Activated CD4-positive, alpha-beta T cell treated with anti-CD3 and anti-CD28 coated beads, Interleukin-2, amount 50 U/mL, for 48 hours (primary cell): ENCODE measurements around the gene PKP4.

Source experiments
- DNase-seq, 2 experiments: peaks; one replicate each; pipeline ENCODE4 v3.0.0-alpha.2; 2020

Gene PKP4

DNA sequence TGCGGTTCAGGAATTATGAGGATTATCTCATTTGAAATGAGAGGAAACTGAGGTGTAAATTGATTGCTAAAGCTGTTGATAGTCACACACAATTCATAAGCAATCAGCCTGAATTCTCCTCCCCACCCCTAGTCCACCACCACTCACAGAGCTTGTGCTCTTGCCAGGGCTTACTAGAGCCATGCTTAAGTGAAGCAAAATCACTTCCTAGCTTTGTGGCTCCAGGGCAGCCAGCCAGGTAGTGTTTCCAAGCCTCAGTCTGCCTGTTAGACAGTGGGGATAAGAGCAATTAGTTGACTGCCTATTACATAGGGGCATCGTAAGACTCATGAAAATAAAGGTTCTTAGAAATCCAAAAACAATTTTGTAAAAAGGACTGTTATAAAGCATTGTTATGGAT, 87.2 kb downstream of the PKP4 start:
- no peak for DNase-seq

DNA sequence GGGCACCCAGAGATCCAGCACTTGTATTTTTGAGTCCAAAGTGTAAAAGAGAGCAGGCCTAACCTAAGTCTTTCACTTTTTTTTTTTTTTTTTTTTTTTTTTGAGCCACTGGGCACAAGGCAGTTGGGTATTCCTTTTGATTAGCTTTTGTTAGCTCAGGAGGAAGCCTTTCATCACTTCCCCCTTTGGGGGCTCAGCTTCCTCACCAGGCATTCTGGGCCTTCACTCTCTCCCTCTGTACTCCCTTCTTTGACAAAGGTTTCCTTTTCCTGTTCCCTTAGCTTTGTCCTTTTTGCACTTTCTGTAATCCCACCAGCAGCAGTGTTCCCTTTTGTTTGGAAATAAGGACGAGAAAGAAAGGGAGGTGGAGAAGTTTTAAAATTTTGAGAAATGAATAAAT, 88.2 kb downstream of the PKP4 start:
- DNase-seq, result no peak

DNA sequence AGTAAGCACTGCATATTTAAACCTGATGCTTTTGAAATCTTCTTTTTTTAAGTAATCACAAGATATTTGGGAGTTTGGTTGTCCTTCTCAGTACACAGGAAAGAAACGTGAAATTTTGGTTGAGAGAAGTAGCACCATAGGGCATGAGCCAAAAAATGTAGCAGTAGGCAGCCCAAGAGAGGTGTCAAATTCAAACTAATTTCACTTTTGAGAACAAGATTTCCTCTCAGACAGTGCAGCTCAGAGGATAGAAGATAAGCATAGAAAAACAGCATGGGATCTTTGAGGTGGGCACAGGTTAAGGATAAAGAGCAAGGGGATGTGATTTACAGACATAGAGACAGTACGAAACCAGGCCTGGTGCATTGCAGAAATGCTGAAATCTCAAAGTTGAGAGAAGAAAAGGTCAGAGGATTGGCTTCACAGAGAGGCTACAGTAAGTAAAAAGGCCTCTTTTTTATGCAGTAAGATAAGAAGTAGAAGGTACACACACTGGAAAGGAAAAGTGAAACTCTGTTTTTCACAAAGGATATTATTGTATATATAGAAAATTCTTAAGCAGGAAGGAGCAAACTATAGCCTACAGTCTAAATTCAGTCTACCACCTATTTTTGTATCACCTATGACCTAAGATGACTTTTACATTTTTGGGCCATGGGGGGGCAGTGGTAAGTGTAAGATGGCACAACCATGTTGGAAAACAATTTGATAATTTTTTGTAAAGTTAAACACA, 89.8 kb downstream of the PKP4 start:
- DNase-seq, result no peak

DNA sequence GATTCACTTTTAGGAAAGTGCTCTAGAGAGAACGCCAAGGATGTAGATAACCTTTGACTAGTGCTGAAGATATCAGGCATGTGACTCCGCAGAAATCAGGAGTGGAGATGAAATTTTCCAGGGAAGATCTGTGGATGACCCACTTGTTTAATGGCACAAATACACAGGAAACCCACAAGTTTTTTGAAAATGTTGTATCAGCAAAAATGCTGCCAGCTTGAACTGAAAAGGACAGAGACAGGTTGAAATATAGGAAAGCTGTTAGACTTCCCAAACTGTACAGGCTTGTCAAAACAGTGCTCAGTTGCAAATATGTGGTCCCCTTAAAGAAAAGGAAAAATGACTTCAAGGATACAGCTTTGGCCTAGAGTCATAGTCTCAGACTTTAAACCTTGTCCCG, 96.5 kb downstream of the PKP4 start:
- no peak for DNase-seq

DNA sequence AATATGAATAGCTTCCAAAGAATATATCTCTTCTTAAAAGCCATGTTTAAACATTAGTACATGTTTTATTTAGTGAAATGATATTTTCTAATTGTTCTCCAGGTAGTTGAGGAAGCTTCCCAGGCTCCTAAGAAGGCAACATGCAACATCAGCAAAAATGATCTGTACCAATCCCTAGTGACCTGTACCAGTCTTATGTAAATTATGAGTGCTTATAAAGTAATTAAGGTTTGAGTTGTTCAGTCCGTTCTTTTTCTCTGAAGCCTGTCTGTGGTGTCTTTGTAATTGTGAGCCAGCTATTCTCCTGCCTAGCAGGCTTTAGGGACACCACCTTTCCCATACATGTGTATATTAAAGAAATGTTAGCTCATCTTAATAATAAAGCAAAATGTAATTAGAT, 98.2 kb downstream of the PKP4 start:
- DNase-seq, result no peak

DNA sequence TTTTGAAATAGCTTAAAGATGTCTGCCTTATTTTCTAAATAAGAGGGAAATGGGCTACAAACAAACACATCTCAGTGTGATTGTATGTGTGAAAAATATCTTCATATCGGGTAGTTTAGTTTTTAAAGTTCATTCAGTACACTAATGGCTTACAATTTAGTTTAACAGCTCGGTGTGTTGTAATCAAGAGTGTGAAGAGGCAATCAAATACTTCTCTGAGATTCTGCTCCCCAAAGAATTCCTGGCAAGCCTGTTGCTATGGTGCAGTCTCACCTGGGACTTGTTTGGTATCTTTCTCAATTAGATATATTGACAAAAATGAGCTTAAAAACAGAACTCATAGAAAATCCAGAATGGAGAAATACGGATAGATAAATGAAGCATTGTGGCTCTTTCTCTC, 99.4 kb downstream of the PKP4 start:
- no peak for DNase-seq

DNA sequence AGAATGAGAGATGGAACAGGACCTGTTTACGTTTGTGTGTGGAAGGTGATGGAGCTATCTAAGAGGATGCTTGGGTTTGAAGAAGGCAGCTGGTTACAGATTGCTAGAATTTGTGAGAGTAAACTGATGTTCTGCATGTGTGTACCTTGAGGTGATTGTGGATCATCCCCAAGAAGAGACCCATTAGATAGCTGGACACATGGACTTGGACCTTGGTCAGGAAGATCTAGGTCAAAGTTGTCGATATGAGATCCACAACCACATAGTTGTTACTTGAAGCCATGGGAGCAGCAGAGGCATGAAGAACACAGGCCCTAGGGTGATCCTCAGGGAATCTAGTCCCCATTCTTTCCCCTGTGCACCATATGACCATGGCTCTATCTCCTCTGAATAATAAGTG, 101.0 kb downstream of the PKP4 start:
- DNase-seq, result no peak

DNA sequence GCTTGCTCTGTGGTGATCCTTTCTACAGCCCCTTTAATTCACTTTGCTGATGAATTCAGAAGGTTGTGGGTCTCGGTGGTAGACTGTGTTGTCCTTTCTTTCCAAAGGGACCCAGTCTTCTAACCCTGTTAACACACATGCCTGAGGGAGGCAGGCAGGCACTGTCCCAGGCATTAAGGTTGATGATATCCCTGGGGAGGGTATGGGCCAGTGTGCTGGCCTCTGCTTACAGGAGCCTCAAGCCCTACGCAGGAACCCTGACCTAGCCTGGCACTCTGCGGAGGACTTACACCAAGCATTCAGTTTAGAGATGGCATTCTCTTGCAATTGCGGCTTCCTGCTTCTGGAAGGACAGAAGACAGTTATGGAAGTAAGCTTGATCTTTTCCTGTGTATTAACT, 102.5 kb downstream of the PKP4 start:
- no peak for DNase-seq

DNA sequence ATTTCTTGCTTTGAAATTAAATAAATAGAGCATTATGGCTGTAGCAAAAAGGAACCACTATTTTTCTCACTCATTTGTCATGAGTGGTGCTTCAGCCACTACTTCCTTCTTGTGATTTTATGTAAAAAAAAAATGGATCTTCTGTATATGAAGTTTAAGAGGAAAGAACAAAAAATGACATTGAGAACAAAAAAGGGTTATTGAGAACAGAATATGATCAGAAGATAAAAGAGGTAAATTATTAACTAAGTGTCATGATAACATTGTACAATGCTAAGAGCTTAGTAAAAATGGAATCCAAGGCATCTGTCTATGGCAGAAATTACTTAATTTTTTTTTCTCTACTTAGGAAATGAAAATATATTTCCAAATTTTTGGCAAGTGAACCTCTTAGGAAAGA, 103.5 kb downstream of the PKP4 start:
- DNase-seq, result no peak

DNA sequence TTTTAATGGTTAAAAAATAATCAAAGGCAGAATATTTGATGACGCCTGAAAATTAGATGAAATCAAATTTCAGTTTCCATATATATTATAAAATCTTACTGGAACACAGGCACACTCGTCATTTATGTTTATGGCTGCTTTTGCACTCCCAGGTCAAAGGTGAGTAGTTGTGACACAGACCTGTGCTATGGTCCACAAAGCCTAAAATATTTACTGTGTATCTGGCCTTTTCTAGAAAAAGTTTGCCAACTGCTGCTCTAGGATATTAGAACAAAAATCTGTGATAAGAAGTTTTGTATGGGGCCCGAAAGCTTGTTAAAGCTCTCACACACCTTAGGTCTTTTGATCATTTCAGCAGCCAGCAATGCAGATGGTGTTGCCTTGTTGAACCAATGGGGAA, 104.3 kb downstream of the PKP4 start:
- no peak for DNase-seq

DNA sequence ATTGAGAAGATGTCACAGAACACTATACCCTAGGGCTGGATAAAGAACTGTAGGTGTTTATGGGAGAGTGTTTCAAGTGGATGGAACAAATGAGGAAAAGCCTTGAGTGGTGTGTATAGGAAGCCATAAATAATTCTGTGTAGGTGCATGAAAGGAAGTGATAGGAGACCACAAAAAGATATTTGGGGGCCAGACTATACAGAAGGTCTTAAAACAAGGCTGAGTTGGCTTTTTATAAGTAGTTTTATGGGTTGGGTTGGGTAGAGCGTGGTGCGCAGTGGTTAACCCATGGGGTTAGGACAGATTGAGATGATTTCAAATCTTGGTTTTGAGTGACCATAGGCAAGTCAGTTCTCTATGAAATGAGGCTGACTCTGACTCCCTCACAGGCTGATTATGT, 110.5 kb downstream of the PKP4 start:
- DNase-seq, result no peak

DNA sequence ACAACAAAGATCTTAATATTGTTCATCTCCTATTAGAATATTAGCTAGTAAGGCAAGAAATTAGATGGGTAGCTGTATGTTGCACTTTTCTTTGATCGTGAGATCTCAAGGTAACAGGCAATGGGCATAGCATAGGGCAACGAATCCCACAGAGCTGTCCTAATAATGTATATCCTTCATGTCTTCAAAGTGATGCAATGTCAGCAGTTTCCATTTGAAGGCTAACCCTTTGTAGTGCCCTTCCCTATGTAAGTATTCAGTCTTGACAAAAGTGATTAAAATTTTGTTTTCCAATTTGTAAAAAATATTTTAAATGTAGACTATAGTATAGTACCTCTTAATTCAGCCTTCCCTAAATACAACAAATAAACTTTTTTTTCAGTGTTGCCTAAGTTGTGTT, 112.5 kb downstream of the PKP4 start:
- DNase-seq, result no peak

DNA sequence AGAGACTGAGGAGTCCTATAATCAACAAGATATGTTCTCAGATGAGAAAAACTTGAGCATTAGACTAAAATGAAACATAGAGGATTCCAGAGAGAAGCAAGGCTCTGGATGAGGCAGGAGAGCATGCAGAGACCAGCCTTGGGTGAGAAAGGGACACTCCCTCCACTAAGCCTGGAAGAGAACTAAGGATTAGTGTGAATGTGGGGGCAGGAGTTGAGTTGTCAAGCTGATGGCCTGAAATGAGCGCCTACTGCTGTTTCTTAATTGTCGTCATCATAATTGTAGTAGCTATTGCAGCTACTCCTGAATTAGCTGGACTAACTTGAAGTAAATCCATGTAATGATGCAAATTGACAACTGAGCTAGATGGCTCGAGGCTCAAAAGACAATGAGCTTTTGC, 114.1 kb downstream of the PKP4 start:
- no peak for DNase-seq

DNA sequence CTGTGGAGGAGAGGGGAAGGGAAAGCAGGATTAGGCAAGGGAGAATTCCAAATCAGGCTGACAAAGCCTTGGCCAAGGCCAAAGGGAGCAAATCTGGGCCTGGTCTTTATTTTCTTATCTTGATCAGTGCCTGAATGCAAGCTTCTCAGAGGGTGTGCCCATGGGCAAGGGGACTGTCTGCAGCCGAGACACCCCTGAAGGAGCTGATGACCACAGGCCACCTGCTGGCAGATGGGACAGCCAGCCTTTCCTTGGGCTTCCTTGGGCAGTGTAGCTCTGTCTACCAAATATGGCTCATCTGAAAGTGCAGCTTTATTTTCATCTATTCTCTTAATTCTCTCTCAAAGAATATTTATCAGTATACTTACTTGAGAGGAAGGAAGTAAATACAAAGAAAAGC, 117.0 kb downstream of the PKP4 start:
- no peak for DNase-seq

DNA sequence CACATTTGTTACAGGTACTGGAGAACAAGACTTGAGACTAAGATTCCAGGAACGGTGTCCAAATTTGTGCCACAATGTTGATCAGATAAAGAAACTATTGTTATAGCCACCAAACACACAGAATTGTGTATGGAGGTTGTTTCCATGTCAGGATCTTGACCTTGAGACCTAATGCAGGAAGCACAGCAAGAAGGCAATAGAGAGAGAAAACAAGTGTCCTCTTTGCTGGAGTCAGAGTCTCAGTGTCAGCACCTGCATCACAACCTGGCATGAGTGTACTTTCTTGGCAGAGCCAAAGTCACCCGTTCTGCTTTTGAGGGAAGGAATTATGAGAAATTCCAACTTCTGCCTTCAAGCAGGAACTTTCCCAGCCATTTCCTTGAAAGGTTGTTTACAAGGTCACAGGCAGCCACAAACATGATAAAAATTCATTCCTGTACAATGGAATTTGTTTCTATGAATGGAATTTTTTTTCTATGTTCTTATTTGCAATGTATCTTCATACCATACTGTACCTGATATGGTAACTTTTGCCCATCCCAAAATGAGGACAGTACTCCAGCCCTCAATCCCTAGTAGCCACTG, 118.4 kb downstream of the PKP4 start:
- DNase-seq, result no peak

DNA sequence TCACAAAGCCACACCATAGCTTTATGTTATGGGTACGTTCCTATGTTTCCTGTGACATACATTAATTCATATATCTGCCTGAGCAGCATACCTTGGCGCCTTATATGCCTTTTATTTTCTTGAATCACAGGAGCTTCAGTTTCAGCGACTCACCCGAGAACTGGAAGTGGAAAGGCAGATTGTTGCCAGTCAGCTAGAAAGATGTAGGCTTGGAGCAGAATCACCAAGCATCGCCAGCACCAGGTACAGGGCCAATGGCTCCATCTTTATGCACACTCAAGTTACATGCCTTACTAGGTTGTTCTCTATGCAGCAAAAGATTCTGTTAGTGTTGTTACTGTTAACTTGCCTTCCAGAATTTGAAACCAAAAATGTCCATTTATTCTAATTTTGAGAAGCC, 120.4 kb downstream of the PKP4 start:
- DNase-seq, result no peak

DNA sequence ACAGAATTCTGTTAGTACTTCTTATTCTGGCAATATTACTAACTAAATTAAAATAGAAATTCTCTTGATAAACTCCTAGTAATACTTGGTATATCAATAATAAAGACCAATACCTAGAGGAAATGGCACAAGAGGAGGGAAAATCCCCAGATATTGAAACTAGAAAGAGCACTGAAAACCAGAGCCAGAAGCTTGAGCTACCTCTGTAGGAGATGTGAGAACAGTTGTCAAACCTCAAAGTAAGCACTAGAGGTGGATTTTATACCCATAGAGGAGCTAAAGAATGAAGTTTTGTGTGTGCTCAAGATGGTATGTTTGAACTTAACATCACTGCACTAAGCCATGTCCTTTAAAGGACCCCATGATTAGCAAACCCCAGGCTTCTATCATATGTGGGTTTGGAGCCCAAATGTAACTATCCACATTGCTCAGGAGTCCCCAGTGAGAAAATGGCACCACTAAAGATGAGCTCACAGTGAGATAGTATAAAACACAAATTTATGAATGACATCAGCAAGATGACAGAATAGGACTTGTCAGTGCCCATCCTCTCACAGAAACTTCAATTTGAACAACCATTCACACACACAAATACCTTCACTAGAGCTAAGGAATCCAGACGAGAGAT, 122.1 kb downstream of the PKP4 start:
- no peak for DNase-seq

DNA sequence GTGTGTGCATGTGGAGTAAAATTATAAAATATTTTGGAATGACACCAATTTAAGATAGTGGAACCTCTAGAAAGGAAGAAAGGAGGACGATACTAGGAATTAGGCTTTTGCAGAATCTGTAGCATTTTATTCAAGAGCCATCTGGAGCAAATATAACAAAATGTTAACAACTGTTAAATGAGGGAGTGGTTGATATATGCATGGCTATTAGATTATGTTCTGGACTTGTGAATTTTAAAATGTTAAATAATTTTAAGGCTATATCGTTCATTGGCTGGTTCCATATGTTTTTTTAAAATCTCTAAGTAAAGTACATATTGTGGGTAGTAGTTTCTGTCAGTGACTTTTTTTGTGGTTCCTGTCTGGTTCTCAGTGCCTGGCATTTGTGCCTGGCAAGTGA, 123.2 kb downstream of the PKP4 start:
- DNase-seq, result no peak

DNA sequence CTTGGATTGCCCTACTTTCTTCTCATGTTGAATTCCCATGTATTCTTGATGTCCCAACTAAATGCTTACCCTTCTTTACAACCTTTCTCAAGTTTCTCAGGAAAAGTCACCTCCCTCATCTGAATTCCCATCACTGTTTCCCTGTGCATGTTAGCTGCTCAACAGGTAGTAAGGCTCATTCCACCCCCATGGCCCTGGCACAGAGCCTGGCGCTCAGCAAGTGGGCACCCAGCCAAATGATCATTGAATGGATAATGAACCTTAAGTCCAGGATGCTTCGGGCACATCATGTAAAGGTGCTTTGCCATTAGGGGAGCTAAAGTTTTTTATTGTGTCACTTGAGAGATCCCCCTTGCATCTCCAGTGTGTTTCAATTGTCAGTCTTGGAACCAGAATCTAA, 124.0 kb downstream of the PKP4 start:
- DNase-seq, result no peak

DNA sequence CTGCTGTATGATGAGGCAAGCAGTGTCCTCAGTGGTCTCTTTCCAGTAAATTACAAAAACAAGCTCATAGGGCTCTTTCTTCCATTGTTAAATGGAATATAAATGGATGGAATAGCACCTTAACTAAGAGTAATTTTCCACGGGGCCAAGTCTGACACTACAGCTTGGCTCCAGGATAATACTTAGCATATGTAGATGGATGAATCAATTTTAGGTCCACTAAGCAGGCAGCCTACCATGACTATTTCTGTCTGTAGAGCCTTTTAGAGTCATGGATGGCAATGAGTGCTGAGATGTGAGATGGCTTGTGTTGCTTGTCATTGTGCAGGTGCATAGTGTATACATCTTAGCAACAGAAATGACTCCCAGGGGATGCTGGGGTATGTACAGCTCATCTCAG, 125.9 kb downstream of the PKP4 start:
- DNase-seq, result no peak

DNA sequence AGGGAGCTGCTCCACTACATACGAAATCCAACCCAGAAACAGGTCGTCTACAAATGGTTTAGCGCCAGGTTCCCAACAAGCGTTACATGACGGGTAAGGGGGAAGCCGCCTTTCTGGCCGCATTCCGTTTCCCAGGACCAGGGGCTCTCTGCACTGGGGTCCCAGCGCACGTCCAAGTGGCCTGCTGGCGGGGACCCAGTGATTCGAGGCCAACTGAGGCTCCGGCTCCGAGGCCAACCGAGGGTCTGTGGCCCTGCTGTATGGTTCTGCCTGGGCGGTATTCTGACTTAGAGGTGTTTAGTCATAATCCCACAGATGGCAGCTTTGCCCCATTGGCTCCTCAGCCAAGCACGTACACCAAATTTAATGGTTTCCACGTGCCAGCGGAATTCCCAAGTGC, 127.2 kb downstream of the PKP4 start:
- DNase-seq, result no peak

DNA sequence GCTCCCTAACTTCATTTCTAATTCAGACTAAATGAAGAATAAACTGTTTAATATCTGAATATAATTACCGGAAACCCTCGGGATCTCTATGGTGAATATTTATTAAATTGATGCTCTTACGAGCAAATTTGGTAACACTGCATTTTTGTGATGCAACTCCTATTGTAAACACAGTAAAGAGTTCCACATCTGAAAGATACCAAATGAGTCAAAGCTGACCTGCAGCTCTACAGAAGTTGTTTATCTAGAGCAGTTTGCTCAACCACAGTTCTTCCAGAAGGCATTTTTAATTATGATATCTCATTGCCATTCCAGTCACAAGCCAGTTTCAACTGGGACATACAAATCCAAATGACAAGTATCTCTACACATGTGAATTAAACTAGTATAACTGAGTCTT, 129.7 kb downstream of the PKP4 start:
- DNase-seq, result no peak

DNA sequence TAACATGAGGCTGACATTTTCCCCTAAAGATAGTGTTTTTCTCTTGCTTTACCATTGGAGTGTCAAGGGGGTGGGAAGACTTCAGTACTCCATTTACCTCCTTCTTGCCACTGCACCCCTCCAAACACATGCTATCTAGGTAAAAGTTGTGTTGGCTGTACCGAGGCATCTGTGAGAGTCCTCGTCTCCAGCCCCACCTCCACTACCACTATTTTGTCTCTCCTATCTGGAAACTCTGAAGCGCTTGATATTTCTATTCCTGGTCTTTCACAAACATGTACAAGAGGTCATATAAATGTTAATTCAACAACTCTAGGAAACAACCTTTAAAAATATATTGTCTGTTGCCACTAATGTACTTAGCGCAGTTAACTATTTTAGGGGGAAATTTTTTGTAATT, 132.6 kb downstream of the PKP4 start:
- no peak for DNase-seq

DNA sequence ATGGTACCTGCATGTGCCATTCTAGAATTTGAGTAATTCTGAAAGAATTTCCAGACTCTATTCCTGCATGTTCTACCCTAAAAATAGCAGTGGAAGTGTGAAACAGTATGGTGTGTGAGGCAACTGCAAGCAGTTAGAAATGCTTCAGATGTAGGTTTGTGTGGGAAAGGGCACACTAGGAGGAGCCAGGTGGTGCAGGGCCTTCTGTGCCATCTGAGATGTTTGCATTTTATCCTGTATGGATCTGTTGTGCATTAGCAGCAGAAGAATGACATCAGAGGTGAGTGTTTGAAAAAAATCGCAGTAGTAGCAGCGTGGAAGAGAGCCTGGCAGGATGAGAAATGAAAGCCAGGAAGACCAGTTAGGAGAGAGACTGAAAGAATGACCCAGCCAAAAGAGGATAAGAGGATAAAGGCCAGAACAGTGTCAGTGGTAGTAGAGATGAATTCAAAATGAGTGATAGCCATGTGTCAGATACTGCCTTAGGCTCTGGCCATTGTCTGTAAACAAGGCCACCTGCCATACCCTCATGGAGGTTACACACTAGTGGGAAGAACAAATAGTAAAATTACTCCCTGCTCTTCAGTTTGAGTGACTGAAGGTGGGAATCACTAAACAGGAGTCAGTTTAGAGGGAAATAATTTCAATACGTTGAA, 142.2 kb downstream of the PKP4 start:
- DNase-seq, result no peak
